ENCODE data around the gene C1QB. TPM values are rescaled to one million over a fixed set of nuclear protein-coding genes. Genes with fewer than 3 reads are reported as not detected.
A peak's percentile ranks its signal among the peaks of the same experiment; 100 is the strongest.
"Not testable (repeated sequence)": the region's sequence is repeated elsewhere in the genome, so short reads cannot be mapped to it uniquely, and the experiment has no call there.

Gene C1QB
- total and polyA plus RNA-seq, 4 experiments from 2014 or later = 2.1 to 2.9 TPM; not detected in 2

- Mint-ChIP-seq H3K4me3 (no peak overlapping the region), H3K4me1 (no peaks in the 10 kb centered on the region), H3K9me3 (no peaks in the 10 kb centered on the region), H3K27me3 (peaks cover 2% of the 10 kb centered on the region in 2 donors), H3K27ac (no peak overlapping the region), H3K36me3 (no peaks in the 10 kb centered on the region)
- Histone ChIP-seq H3K36me3 (ENCODE audit: insufficient read depth, low read length) (no peaks in the 10 kb centered on the region), H3K27ac (ENCODE audit: low read depth, low read length) (no peak overlapping the region), H3K9me3 (ENCODE audit: control insufficient read depth in 1 of 2, low read length in 2 of 2) (no peaks in the 10 kb centered on the region), H3K4me1 (ENCODE audit: insufficient read depth, low read length) (no peaks in the 10 kb centered on the region), H3K4me3 (ENCODE audit: low read length in 2 of 2) (no peak overlapping the region), H3K27me3 (ENCODE audit: insufficient read depth, low read length) (no peaks in the 10 kb centered on the region)
- ChIA-PET CTCF (ENCODE audit: partially characterized antibody) (no interaction called here), POLR2A (ENCODE audit: partially characterized antibody) (no interaction called here)
- DNase-seq = no peak
- intact Hi-C loops (cut with micrococcal nuclease) = no loop called here
Observed at GRCh38 chr1:22699681-22700520, 46.9 kb downstream of the C1QB start.

DNA sequence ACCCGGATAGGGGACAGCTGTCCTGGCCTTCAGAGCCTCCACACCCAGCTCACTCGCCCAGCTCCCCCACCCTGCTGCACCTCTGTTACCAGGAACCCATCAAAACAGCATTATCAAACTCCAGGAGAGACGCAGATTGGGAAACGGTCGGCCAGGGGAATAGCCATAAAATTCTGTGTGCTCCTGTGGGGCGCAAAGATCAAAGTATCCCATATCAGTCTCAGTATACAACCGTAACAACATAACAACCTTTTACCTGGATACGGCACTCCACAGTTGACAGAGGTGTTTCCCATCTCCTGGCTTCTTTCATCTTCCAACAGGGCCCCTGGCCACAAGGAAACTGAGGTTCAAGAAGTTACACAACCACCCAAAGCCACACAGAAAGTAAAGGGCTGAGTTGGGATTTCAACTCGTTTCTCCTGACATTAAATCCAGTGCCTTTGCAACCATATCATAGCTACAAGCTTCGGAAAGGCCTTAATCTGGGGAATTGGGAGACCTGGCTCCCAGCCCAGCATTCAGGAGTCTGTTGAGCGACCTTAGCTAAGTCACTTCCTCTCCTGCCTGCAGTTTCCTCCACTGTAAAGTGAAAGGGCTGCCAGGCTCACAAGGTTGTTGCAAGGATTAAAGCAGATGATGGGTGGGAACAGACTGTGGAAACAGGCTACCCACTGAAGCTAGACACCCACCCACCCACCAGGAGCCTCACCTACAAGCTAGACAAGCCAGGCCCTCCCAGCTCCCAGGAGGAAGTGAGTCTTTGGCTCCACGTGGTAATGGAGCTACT is 49.5 kb downstream of the C1QB start:
- no peaks in the 10 kb centered on the region for H3K9me3 ChIP-seq (ENCODE audit: control insufficient read depth in 1 of 2, low read length in 2 of 2)
- Mint-ChIP-seq H3K27me3 (peaks cover 2 to 8% of the 10 kb centered on the region in 2 donors), H3K9me3 (no peaks in the 10 kb centered on the region), H3K4me1 (no peaks in the 10 kb centered on the region), H3K36me3 (no peaks in the 10 kb centered on the region), H3K4me3 (no peak overlapping the region), H3K27ac (no peak overlapping the region)
- no peak overlapping the region for H3K4me3 ChIP-seq (ENCODE audit: low read length in 2 of 2)
- H3K4me1 ChIP-seq (ENCODE audit: insufficient read depth, low read length) = no peaks in the 10 kb centered on the region
- CTCF ChIA-PET (ENCODE audit: partially characterized antibody) = interaction anchor here (1.0 to 1.7 kb wide), 3 partner anchors 8 to 229 kb away, joined by 3 to 6 read pairs (median 4); no protein-coding TSS in a partner anchor
- H3K27ac ChIP-seq (ENCODE audit: low read depth, low read length) = no peak overlapping the region
- no peaks in the 10 kb centered on the region for H3K27me3 ChIP-seq (ENCODE audit: insufficient read depth, low read length)
- intact Hi-C loops (cut with micrococcal nuclease) = no loop called here
- H3K36me3 ChIP-seq (ENCODE audit: insufficient read depth, low read length) = no peaks in the 10 kb centered on the region
- DNase-seq = no peak
- POLR2A ChIA-PET (ENCODE audit: partially characterized antibody) = no interaction called here

GRCh38 chr1:22704440-22705067 is 51.5 kb downstream of the C1QB start:
- Histone ChIP-seq H3K4me1 (ENCODE audit: insufficient read depth, low read length) (no peaks in the 10 kb centered on the region), H3K9me3 (ENCODE audit: control insufficient read depth in 1 of 2, low read length in 2 of 2) (no peaks in the 10 kb centered on the region), H3K27ac (ENCODE audit: low read depth, low read length) (no peak overlapping the region), H3K36me3 (ENCODE audit: insufficient read depth, low read length) (no peaks in the 10 kb centered on the region), H3K27me3 (ENCODE audit: insufficient read depth, low read length) (peaks cover 2% of the 10 kb centered on the region), H3K4me3 (ENCODE audit: low read length in 2 of 2) (no peak overlapping the region)
- CTCF ChIA-PET (ENCODE audit: partially characterized antibody) = interaction anchor here (0.6 to 2.2 kb wide), 18 partner anchors 10 to 300 kb away, joined by 3 to 10 read pairs (median 4); no protein-coding TSS in a partner anchor
- H3K27ac Mint-ChIP-seq = no peak overlapping the region
- no peaks in the 10 kb centered on the region for H3K9me3 Mint-ChIP-seq
- intact Hi-C loops (cut with micrococcal nuclease) = no loop called here
- peaks cover 15 to 25% of the 10 kb centered on the region in 2 donors for H3K27me3 Mint-ChIP-seq
- H3K36me3 Mint-ChIP-seq = no peaks in the 10 kb centered on the region
- peak; percentile 47 to 69 (median 52) for DNase-seq
- POLR2A ChIA-PET (ENCODE audit: partially characterized antibody) = interaction anchor here (1.0 kb wide), 1 partner anchor 225 kb away, joined by 3 read pairs; no protein-coding TSS in a partner anchor
- peaks cover 0 to 9% (median under 1%) of the 10 kb centered on the region in 4 donors for H3K4me1 Mint-ChIP-seq
- no peak overlapping the region for H3K4me3 Mint-ChIP-seq

DNA sequence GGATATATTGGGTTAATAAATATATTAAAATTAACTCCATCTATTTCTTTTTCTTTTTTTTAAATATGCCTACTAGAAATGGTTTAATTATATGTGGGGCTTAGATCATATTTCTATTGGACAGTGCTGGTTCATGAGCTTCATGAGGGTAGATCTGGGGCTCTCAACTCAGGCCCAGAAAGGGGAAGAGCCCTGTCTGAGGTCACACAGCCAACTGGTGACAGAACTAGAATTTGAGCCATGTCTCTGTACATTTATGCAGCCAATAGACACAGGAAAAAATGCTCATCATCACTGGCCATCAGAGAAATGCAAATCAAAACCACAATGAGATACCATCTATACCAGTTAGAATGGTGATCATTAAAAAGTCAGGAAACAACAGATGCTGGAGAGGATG is 52.5 kb downstream of the C1QB start:
- H3K9me3 Mint-ChIP-seq = no peaks in the 10 kb centered on the region
- Histone ChIP-seq H3K27me3 (ENCODE audit: insufficient read depth, low read length) (peaks cover 6% of the 10 kb centered on the region), H3K4me3 (ENCODE audit: low read length in 2 of 2) (no peak overlapping the region), H3K27ac (ENCODE audit: low read depth, low read length) (no peak overlapping the region), H3K36me3 (ENCODE audit: insufficient read depth, low read length) (no peaks in the 10 kb centered on the region), H3K4me1 (ENCODE audit: insufficient read depth, low read length) (no peaks in the 10 kb centered on the region), H3K9me3 (ENCODE audit: control insufficient read depth in 1 of 2, low read length in 2 of 2) (no peaks in the 10 kb centered on the region)
- peaks cover 0 to 12% (median 3%) of the 10 kb centered on the region in 4 donors for H3K4me1 Mint-ChIP-seq
- H3K27ac Mint-ChIP-seq = no peak overlapping the region
- intact Hi-C loops (cut with micrococcal nuclease) = no loop called here
- H3K27me3 Mint-ChIP-seq = peaks cover 18 to 25% of the 10 kb centered on the region in 2 donors
- no peak overlapping the region for H3K4me3 Mint-ChIP-seq
- ChIA-PET POLR2A (ENCODE audit: partially characterized antibody) (no interaction called here), CTCF (ENCODE audit: partially characterized antibody) (interaction anchor here (0.8 to 2.2 kb wide), 8 partner anchors 12 to 301 kb away, joined by 3 to 10 read pairs (median 4); no protein-coding TSS in a partner anchor)
- no peak for DNase-seq
- H3K36me3 Mint-ChIP-seq = no peaks in the 10 kb centered on the region

- H3K4me3 Mint-ChIP-seq; H3K27ac Mint-ChIP-seq; H3K27me3 ChIP-seq (ENCODE audit: insufficient read depth, low read length); intact Hi-C loops (cut with micrococcal nuclease); DNase-seq; H3K4me3 ChIP-seq (ENCODE audit: low read length in 2 of 2); H3K36me3 Mint-ChIP-seq; POLR2A ChIA-PET (ENCODE audit: partially characterized antibody); H3K36me3 ChIP-seq (ENCODE audit: insufficient read depth, low read length); H3K27ac ChIP-seq (ENCODE audit: low read depth, low read length); H3K9me3 Mint-ChIP-seq; H3K9me3 ChIP-seq (ENCODE audit: control insufficient read depth in 1 of 2, low read length in 2 of 2); H3K4me1 ChIP-seq (ENCODE audit: insufficient read depth, low read length): not testable (repeated sequence)
- Mint-ChIP-seq H3K27me3 (peaks cover 17 to 25% of the 10 kb centered on the region in 2 donors), H3K4me1 (peaks cover 0 to 12% (median 3%) of the 10 kb centered on the region in 4 donors)
- CTCF ChIA-PET (ENCODE audit: partially characterized antibody) = interaction anchor here (0.8 to 2.2 kb wide), 3 partner anchors 11 to 259 kb away, joined by 3 to 10 read pairs (median 3); no protein-coding TSS in a partner anchor
Observed at GRCh38 chr1:22706100-22706499, 53.1 kb downstream of the C1QB start.

- H3K27ac ChIP-seq (ENCODE audit: low read depth, low read length) = no peak overlapping the region
- POLR2A ChIA-PET (ENCODE audit: partially characterized antibody) = no interaction called here
- Mint-ChIP-seq H3K9me3 (no peaks in the 10 kb centered on the region), H3K36me3 (no peaks in the 10 kb centered on the region), H3K27me3 (peaks cover 34 to 45% of the 10 kb centered on the region in 2 donors), H3K27ac (no peak overlapping the region), H3K4me3 (peak overlapping the region in 3 of 8 donors; percentile 25 to 56 (median 35)), H3K4me1 (peaks cover 3 to 25% (median 14%) of the 10 kb centered on the region in 4 donors)
- peaks cover 9% of the 10 kb centered on the region for H3K4me1 ChIP-seq (ENCODE audit: insufficient read depth, low read length)
- H3K36me3 ChIP-seq (ENCODE audit: insufficient read depth, low read length) = no peaks in the 10 kb centered on the region
- H3K9me3 ChIP-seq (ENCODE audit: control insufficient read depth in 1 of 2, low read length in 2 of 2) = no peaks in the 10 kb centered on the region
- H3K4me3 ChIP-seq (ENCODE audit: low read length in 2 of 2) = no peak overlapping the region
- intact Hi-C loops (cut with micrococcal nuclease) = no loop called here
- peaks cover 16% of the 10 kb centered on the region for H3K27me3 ChIP-seq (ENCODE audit: insufficient read depth, low read length)
- DNase-seq = no peak
- CTCF ChIA-PET (ENCODE audit: partially characterized antibody) = interaction anchor here (1.0 kb wide), 1 partner anchor 11 kb away, joined by 3 read pairs; no protein-coding TSS in a partner anchor
Observed at GRCh38 chr1:22708777-22709176, 55.7 kb downstream of the C1QB start.

Measured in CD4-positive, alpha-beta memory T cell (primary cell).